GM12878 (cell line): ENCODE data around the gene POP5. TPM values are rescaled to one million over a fixed set of nuclear protein-coding genes. Genes with fewer than 3 reads are reported as not detected.

Experiments
- ATF7 ChIP-seq: fragments of 450-650 bp; IDR thresholded peaks from 2 replicates; pipeline ENCODE4 v1.6.1; 2016; ENCODE audit warnings: low read depth, mild to moderate bottlenecking
- BACH1 ChIP-seq: fragments of 450-650 bp; IDR thresholded peaks from 2 replicates; pipeline ENCODE4 v1.6.1; 2017; ENCODE audit warnings: mild to moderate bottlenecking, borderline replicate concordance
- BRCA1 ChIP-seq: IDR thresholded peaks from 2 replicates; pipeline ENCODE4 v1.6.1; 2011; ENCODE audit warnings: low read depth, low read length, improper control_type of control experiment
- CHD4 ChIP-seq: fragments of 200-600 bp; sonication (generic); IDR thresholded peaks from 2 replicates; pipeline ENCODE4 v1.6.1; 2016; ENCODE audit warnings: mild to moderate bottlenecking
- EGR1 ChIP-seq, 2 experiments: IDR thresholded peaks; 1 replicate in 1 of 2; 2 replicates in 1 of 2; pipeline ENCODE4 v1.6.1; 2011 to 2012; ENCODE audit warnings: low read depth in 2 of 2, low read length in 2 of 2, borderline replicate concordance in 1 of 2, mild to moderate bottlenecking in 1 of 2, moderate library complexity in 1 of 2
- FOS ChIP-seq: IDR thresholded peaks from 3 replicates; pipeline ENCODE4 v1.6.1; 2011; ENCODE audit warnings: borderline replicate concordance; ENCODE audit not compliant: insufficient read length; ENCODE audit errors: extremely low read depth
- MEF2A ChIP-seq: IDR thresholded peaks from 2 replicates; pipeline ENCODE4 v1.6.1; 2011; ENCODE audit warnings: low read depth, mild to moderate bottlenecking, low read length, moderate library complexity; ENCODE audit not compliant: insufficient read depth
- MTA2 ChIP-seq: fragments of 450-650 bp; IDR thresholded peaks from 2 replicates; pipeline ENCODE4 v1.6.1; 2016; ENCODE audit warnings: low read depth, mild to moderate bottlenecking, moderate library complexity
- RAD21 ChIP-seq: IDR thresholded peaks from 2 replicates; pipeline ENCODE4 v1.6.1; 2011; ENCODE audit warnings: mild to moderate bottlenecking, low read depth, low read length, moderate library complexity; ENCODE audit not compliant: insufficient read depth
- SIN3A ChIP-seq: IDR thresholded peaks from 2 replicates; pipeline ENCODE4 v1.6.1; 2012; ENCODE audit warnings: low read depth, low read length, improper control_type of control experiment
- SIX5 ChIP-seq: IDR thresholded peaks from 2 replicates; pipeline ENCODE4 v1.6.1; 2011; ENCODE audit warnings: mild to moderate bottlenecking, low read depth, low read length, moderate library complexity; ENCODE audit not compliant: severe bottlenecking
- SMARCA5 ChIP-seq: fragments of 450-650 bp; IDR thresholded peaks from 2 replicates; pipeline ENCODE4 v1.6.1; 2017; ENCODE audit warnings: mild to moderate bottlenecking
- SMC3 ChIP-seq: IDR thresholded peaks from 2 replicates; pipeline ENCODE4 v1.6.1; 2011; ENCODE audit warnings: low read length, improper control_type of control experiment, borderline replicate concordance
- SP1 ChIP-seq: IDR thresholded peaks from one replicate; pipeline ENCODE4 v1.6.1; 2011; ENCODE audit warnings: low read depth, low read length
- SPI1 ChIP-seq: IDR thresholded peaks from 2 replicates; pipeline ENCODE4 v1.6.1; 2011; ENCODE audit warnings: low read depth, mild to moderate bottlenecking, low read length, moderate library complexity, borderline replicate concordance; ENCODE audit not compliant: insufficient read depth
- TCF7 ChIP-seq: IDR thresholded peaks from 2 replicates; pipeline ENCODE4 v1.6.1; 2014; ENCODE audit warnings: antibody characterized with exemption, borderline replicate concordance
- YY1 ChIP-seq: IDR thresholded peaks from 2 replicates; pipeline ENCODE4 v1.6.1; 2011; ENCODE audit warnings: low read depth, mild to moderate bottlenecking, low read length
- polyA plus RNA-seq, 11 experiments: library from polyadenylated mRNA; depleted of rRNA in 4 of 11; unstranded in 6 of 11; stranded (reverse) in 5 of 11; fragments of >200 nt; fragmentation: Nextera tagmentation in 4 of 11; fragmentation: Illumina TruSeq in 1 of 11; extraction: Ambion mirVana in 4 of 11; extraction: Trizol in 1 of 11; gene quantifications; 1 replicate in 1 of 11; 2 replicates in 10 of 11; pipeline versions ENCODE4 v1.2.1 to v1.2.3, GENCODE V29; 2011 to 2016; ENCODE audit warnings: inconsistent platforms in 2 of 11, missing spikeins in 2 of 11, low read depth in 1 of 11
- total RNA-seq, 4 experiments: library from RNA; depleted of rRNA in 3 of 4; stranded (reverse); fragments of >200 nt in 3 of 4; fragmentation: Illumina TruSeq in 1 of 4; extraction: Trizol in 1 of 4; gene quantifications; 2 replicates each; pipeline versions ENCODE4 v1.2.1 to v1.2.3, GENCODE V29; 2013 to 2021
- TF ChIP-seq, protein P1 (sequence below): IDR thresholded peaks from 2 replicates; pipeline ENCODE4 v1.6.1; 2011; ENCODE audit warnings: borderline replicate concordance, low read depth, mild to moderate bottlenecking, moderate library complexity, low read length; ENCODE audit not compliant: insufficient read depth, poor library complexity, severe bottlenecking
- TF ChIP-seq, protein P2 (sequence below): fragments of 450-650 bp; IDR thresholded peaks from 2 replicates; pipeline ENCODE4 v1.6.1; 2017; ENCODE audit warnings: borderline replicate concordance
- TF ChIP-seq, protein P3 (sequence below): fragments of 150-350 bp; IDR thresholded peaks from 2 replicates; pipeline ENCODE4 v1.6.1; 2014; ENCODE audit warnings: mild to moderate bottlenecking, low read depth, low read length
- TF ChIP-seq, protein P4 (sequence below): IDR thresholded peaks from 2 replicates; pipeline ENCODE4 v1.6.1; 2011; ENCODE audit warnings: borderline replicate concordance, low read depth, mild to moderate bottlenecking, moderate library complexity, mixed read lengths, low read length; ENCODE audit not compliant: insufficient read depth; ENCODE audit errors: extremely low read length
- TF ChIP-seq, protein P5 (sequence below): fragments of 450-650 bp; IDR thresholded peaks from 2 replicates; pipeline ENCODE4 v1.6.1; 2016; ENCODE audit warnings: mild to moderate bottlenecking
- TF ChIP-seq, protein P6 (sequence below): IDR thresholded peaks from 2 replicates; pipeline ENCODE4 v1.6.1; 2011; ENCODE audit warnings: low read depth, low read length, improper control_type of control experiment, borderline replicate concordance

POP5 gene
- total and polyA plus RNA-seq, 10 of the 15 experiments (the other 5 are each of a cell fraction or from before 2014, with no cell fraction given): 50.3 to 234 (median 83.7) TPM

DNA sequence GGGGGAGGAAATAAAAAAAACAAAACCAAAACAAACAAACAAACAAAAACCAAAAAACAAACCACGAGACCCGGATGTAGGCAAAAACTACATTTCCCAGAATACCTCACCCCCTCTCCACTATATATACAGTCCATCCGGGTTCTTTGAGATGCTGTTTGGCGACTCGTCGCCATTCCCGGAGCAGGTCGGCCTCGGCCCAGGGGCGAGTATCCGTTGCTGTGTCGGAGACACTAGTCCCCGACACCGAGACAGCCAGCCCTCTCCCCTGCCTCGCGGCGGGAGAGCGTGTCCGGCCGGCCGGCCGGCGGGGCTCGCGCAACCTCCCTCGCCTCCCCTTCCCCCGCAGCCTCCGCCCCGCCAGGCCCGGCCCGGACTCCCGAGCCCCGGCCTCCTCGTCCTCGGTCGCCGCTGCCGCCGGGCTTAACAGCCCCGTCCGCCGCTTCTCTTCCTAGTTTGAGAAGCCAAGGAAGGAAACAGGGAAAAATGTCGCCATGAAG is 46.9 kb downstream of the POP5 start, which contains the start of gene RNF10 (continued):
- TF ChIP-seq, protein P1, sequence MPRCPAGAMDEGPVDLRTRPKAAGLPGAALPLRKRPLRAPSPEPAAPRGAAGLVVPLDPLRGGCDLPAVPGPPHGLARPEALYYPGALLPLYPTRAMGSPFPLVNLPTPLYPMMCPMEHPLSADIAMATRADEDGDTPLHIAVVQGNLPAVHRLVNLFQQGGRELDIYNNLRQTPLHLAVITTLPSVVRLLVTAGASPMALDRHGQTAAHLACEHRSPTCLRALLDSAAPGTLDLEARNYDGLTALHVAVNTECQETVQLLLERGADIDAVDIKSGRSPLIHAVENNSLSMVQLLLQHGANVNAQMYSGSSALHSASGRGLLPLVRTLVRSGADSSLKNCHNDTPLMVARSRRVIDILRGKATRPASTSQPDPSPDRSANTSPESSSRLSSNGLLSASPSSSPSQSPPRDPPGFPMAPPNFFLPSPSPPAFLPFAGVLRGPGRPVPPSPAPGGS: no peak
- TF ChIP-seq, protein P2, sequence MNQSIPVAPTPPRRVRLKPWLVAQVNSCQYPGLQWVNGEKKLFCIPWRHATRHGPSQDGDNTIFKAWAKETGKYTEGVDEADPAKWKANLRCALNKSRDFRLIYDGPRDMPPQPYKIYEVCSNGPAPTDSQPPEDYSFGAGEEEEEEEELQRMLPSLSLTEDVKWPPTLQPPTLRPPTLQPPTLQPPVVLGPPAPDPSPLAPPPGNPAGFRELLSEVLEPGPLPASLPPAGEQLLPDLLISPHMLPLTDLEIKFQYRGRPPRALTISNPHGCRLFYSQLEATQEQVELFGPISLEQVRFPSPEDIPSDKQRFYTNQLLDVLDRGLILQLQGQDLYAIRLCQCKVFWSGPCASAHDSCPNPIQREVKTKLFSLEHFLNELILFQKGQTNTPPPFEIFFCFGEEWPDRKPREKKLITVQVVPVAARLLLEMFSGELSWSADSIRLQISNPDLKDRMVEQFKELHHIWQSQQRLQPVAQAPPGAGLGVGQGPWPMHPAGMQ: no peak
- peak in 1 of 2 experiments; percentile 20; a peak in 1 of 3 replicates for TF ChIP-seq EGR1 (IDR thresholded peaks at IDR 0.05; ENCODE audit: borderline replicate concordance in 1 of 2, low read depth in 2 of 2, low read length in 2 of 2)
- TF ChIP-seq ATF7: peak; percentile 29; the same call in 1 of the 2 replicates
- TF ChIP-seq MTA2: no peak
- TF ChIP-seq YY1: peak; percentile 92
- TF ChIP-seq, protein P3, sequence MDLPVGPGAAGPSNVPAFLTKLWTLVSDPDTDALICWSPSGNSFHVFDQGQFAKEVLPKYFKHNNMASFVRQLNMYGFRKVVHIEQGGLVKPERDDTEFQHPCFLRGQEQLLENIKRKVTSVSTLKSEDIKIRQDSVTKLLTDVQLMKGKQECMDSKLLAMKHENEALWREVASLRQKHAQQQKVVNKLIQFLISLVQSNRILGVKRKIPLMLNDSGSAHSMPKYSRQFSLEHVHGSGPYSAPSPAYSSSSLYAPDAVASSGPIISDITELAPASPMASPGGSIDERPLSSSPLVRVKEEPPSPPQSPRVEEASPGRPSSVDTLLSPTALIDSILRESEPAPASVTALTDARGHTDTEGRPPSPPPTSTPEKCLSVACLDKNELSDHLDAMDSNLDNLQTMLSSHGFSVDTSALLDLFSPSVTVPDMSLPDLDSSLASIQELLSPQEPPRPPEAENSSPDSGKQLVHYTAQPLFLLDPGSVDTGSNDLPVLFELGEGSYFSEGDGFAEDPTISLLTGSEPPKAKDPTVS: no peak
- TF ChIP-seq SP1: no peak
- TF ChIP-seq SIX5: peak; percentile 87
- no peak for TF ChIP-seq MEF2A
- no peak for TF ChIP-seq SPI1
- TF ChIP-seq TCF7: no peak
- peak; percentile 28; the same call in 1 of the 2 replicates for TF ChIP-seq SIN3A
- no peak for TF ChIP-seq RAD21
- TF ChIP-seq BACH1: peak; percentile 65; the same call in 1 of the 2 replicates
- TF ChIP-seq SMARCA5: peak; percentile 63
- no peak for TF ChIP-seq FOS
- TF ChIP-seq BRCA1: no peak
- TF ChIP-seq, protein P4, sequence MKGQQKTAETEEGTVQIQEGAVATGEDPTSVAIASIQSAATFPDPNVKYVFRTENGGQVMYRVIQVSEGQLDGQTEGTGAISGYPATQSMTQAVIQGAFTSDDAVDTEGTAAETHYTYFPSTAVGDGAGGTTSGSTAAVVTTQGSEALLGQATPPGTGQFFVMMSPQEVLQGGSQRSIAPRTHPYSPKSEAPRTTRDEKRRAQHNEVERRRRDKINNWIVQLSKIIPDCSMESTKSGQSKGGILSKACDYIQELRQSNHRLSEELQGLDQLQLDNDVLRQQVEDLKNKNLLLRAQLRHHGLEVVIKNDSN: no peak
- TF ChIP-seq, protein P5, sequence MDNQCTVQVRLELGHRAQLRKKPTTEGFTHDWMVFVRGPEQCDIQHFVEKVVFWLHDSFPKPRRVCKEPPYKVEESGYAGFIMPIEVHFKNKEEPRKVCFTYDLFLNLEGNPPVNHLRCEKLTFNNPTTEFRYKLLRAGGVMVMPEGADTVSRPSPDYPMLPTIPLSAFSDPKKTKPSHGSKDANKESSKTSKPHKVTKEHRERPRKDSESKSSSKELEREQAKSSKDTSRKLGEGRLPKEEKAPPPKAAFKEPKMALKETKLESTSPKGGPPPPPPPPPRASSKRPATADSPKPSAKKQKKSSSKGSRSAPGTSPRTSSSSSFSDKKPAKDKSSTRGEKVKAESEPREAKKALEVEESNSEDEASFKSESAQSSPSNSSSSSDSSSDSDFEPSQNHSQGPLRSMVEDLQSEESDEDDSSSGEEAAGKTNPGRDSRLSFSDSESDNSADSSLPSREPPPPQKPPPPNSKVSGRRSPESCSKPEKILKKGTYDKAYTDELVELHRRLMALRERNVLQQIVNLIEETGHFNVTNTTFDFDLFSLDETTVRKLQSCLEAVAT: no peak
- TF ChIP-seq CHD4: no peak
- TF ChIP-seq, protein P6, sequence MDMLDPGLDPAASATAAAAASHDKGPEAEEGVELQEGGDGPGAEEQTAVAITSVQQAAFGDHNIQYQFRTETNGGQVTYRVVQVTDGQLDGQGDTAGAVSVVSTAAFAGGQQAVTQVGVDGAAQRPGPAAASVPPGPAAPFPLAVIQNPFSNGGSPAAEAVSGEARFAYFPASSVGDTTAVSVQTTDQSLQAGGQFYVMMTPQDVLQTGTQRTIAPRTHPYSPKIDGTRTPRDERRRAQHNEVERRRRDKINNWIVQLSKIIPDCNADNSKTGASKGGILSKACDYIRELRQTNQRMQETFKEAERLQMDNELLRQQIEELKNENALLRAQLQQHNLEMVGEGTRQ: no peak
- no peak for TF ChIP-seq SMC3
